Motor neuron (in vitro differentiated cells): Measurements from ENCODE around the gene SRCAP. TPM values are rescaled to one million over a fixed set of nuclear protein-coding genes. Genes with fewer than 3 reads are reported as not detected.
A peak's percentile ranks its signal among the peaks of the same experiment; 100 is the strongest.

Experiments
- ATAC-seq, 8 experiments: fragments of 200-7000 bp; cut with Tn5 transposase; replicated peaks in 6 of 8; 2 replicates each; pipeline ENCODE4 v1.8.0; 2021; ENCODE audit warnings: mild to moderate bottlenecking in 8 of 8, moderate library complexity in 8 of 8
- H3K27ac ChIP-seq, 2 donors: fragments of 250-450 bp; sonication (Bioruptor Pico); 2 replicates each; pipeline ENCODE4 v1.9.0; 2021; ENCODE audit warnings: antibody characterized with exemption in 2 of 2, mild to moderate bottlenecking in 2 of 2, moderate library complexity in 1 of 2
- H3K4me1 ChIP-seq, 2 donors: fragments of 250-450 bp; sonication (Bioruptor Pico); replicated peaks in 1 of 2; 2 replicates each; pipeline ENCODE4 v1.6.1; 2021; ENCODE audit warnings: antibody characterized with exemption in 2 of 2, mild to moderate bottlenecking in 2 of 2, moderate library complexity in 1 of 2
- H3K4me3 ChIP-seq, 5 donors: fragments of 250-450 bp; sonication (Bioruptor Pico); 2 replicates each; pipeline ENCODE4 v1.9.0; 2021; ENCODE audit warnings: antibody characterized with exemption in 5 of 5, mild to moderate bottlenecking in 5 of 5, moderate library complexity in 4 of 5
- WGBS, 10 experiments: fragments of 450-650 bp; shearing (Covaris generic); methylation state at CpG; one replicate each; pipeline ENCODE4 v1.0.0; 2022; 5-methylcytosine and 5-hydroxymethylcytosine counted together
- in situ Hi-C, 9 experiments: fragments of 400-800 bp; cut with MboI; loops; one replicate each; pipeline ENCODE4 v1.15.0; 2021; ENCODE audit warnings: low sequenced_read_pairs in 9 of 9, low pct_unique_long_range_greater_than_20kb in 2 of 9; ENCODE audit not compliant: unreplicated experiment in 9 of 9
- total RNA-seq, 8 experiments: library from RNA; unstranded; fragments of 300-600 nt; gene quantifications; 2 replicates each; pipeline versions ENCODE4 v1.2.3 to v1.2.4, GENCODE V29; 2022

Gene SRCAP
- total RNA-seq, 8 experiments from 2014 or later: 6.1 to 47.8 (median 11.3) TPM

GRCh38 chr16:30760577-30761426, 61.8 kb downstream of the SRCAP start:
- H3K4me3 ChIP-seq: peak overlapping the region; percentile 69 to 92 (median 85)
- peaks cover 15 to 18% of the 10 kb centered on the region in 2 donors for H3K4me1 ChIP-seq
- H3K27ac ChIP-seq: peak overlapping the region; percentile 41 to 47
- no peak for ATAC-seq
- in situ Hi-C loops: no loop called here
- 14 to 100% (median 40%) methylated on average over 1 to 23 of the region's 26 CpGs; no CpG with 5 or more reads in 2 of the 10 experiments for WGBS, 10 experiments

GRCh38 chr16:30761427-30761927, 62.5 kb downstream of the SRCAP start:
- WGBS, 10 experiments: 0% methylated on average over 2 to 26 of the region's 64 CpGs; no CpG with 5 or more reads in 5 of the 10 experiments
- Histone ChIP-seq H3K4me1 (peaks cover 15 to 18% of the 10 kb centered on the region in 2 donors), H3K27ac (peak overlapping the region; percentile 41 to 47), H3K4me3 (peak overlapping the region; percentile 69 to 92 (median 85))
- in situ Hi-C loops: no loop called here
- ATAC-seq: peak; percentile 32 to 64 (median 42)

- WGBS, 10 experiments: 0 to 6% (median 0%) methylated on average over 2 to 17 of the region's 60 CpGs; no CpG with 5 or more reads in 3 of the 10 experiments
- Histone ChIP-seq H3K4me1 (peaks cover 15 to 18% of the 10 kb centered on the region in 2 donors), H3K27ac (peak within 1 kb of the TSS; percentile 74 to 94), H3K4me3 (peak within 1 kb of the TSS; percentile 69 to 92 (median 85))
- ATAC-seq: peak; percentile 90 to 95 (median 92)
- in situ Hi-C loops: no loop called here
These were observed 63.2 kb downstream of the SRCAP start, which contains the start of the genes CFAP119 and RNF40 for GRCh38 chr16:30761928-30762902. Gene CFAP119 (minus strand): TSS chr16:30762062. CDS start chr16:30761748, 314 bp downstream. Gene RNF40 (plus strand): TSS chr16:30762322. CDS start chr16:30762546, 224 bp downstream.

- in situ Hi-C loops: no loop called here
- peak overlapping the region; percentile 74 to 94 for H3K27ac ChIP-seq
- H3K4me1 ChIP-seq: peaks cover 15 to 18% of the 10 kb centered on the region in 2 donors
- ATAC-seq: no peak
- WGBS, 10 experiments: 40 to 100% (median 70%) methylated on average over 1 to 14 of the region's 15 CpGs; no CpG with 5 or more reads in 2 of the 10 experiments
- H3K4me3 ChIP-seq: peak overlapping the region; percentile 69 to 92 (median 85)
These were observed 64.2 kb downstream of the SRCAP start for GRCh38 chr16:30762991-30763725.

- H3K4me3 ChIP-seq: no peak overlapping the region
- in situ Hi-C loops: no loop called here
- H3K4me1 ChIP-seq: peaks cover 15 to 18% of the 10 kb centered on the region in 2 donors
- no peak overlapping the region for H3K27ac ChIP-seq
- 83 to 100% (median 97%) methylated on average over 1 to 7 of the region's 11 CpGs; no CpG with 5 or more reads in 7 of the 10 experiments for WGBS, 10 experiments
- no peak for ATAC-seq
These were observed 65.1 kb downstream of the SRCAP start for GRCh38 chr16:30764086-30764485.

GRCh38 chr16:30764816-30765465, 66.0 kb downstream of the SRCAP start:
- ATAC-seq: no peak
- Histone ChIP-seq H3K27ac (no peak overlapping the region), H3K4me3 (no peak overlapping the region), H3K4me1 (peaks cover 15 to 18% of the 10 kb centered on the region in 2 donors)
- in situ Hi-C loops: no loop called here
- WGBS, 10 experiments: 80 to 100% (median 98%) methylated on average over 1 to 5 of the region's 12 CpGs; no CpG with 5 or more reads in 4 of the 10 experiments

GRCh38 chr16:30766206-30766932, 67.4 kb downstream of the SRCAP start:
- no peak overlapping the region for H3K27ac ChIP-seq
- no peak overlapping the region for H3K4me3 ChIP-seq
- in situ Hi-C loops: no loop called here
- 29 to 100% (median 96%) methylated on average over 1 to 17 of the region's 29 CpGs; no CpG with 5 or more reads in 2 of the 10 experiments for WGBS, 10 experiments
- no peak for ATAC-seq
- peaks cover 9 to 11% of the 10 kb centered on the region in 2 donors for H3K4me1 ChIP-seq

- WGBS, 10 experiments: 13 to 94% (median 73%) methylated on average over 1 to 4 of the region's 4 CpGs
- peaks cover 9 to 11% of the 10 kb centered on the region in 2 donors for H3K4me1 ChIP-seq
- ATAC-seq: no peak
- in situ Hi-C loops: no loop called here
- H3K27ac ChIP-seq: no peak overlapping the region
- no peak overlapping the region for H3K4me3 ChIP-seq
These were observed 67.9 kb downstream of the SRCAP start for GRCh38 chr16:30766933-30767284.

- H3K4me3 ChIP-seq: no peak overlapping the region
- H3K4me1 ChIP-seq: peaks cover 8 to 9% of the 10 kb centered on the region in 2 donors
- ATAC-seq: peak in 5 of 8 experiments; percentile 7 to 33 (median 15)
- 85 to 100% (median 90%) methylated on average over 1 to 10 of the region's 18 CpGs; no CpG with 5 or more reads in 4 of the 10 experiments for WGBS, 10 experiments
- in situ Hi-C loops: no loop called here
- no peak overlapping the region for H3K27ac ChIP-seq
These were observed 68.9 kb downstream of the SRCAP start for GRCh38 chr16:30767767-30768465.

GRCh38 chr16:30768583-30769181, 69.7 kb downstream of the SRCAP start:
- Histone ChIP-seq H3K4me1 (peaks cover under 1 to 1% of the 10 kb centered on the region in 2 donors), H3K4me3 (no peak overlapping the region), H3K27ac (no peak overlapping the region)
- in situ Hi-C loops: no loop called here
- 87 to 100% (median 97%) methylated on average over 1 to 11 of the region's 23 CpGs; no CpG with 5 or more reads in 2 of the 10 experiments for WGBS, 10 experiments
- ATAC-seq: no peak
